Pons (tissue), 1 donor: ENCODE results near the gene DUSP2.

Source experiments
- DNase-seq: peaks from one replicate; pipeline ENCODE4 v3.0.0-alpha.2; 2016; ENCODE audit warnings: low spot score

DUSP2 gene

GRCh38 chr2:96113951-96114350 is 31.3 kb downstream of the DUSP2 start:
- no peak for DNase-seq

- no peak for DNase-seq
These were observed 31.9 kb downstream of the DUSP2 start for GRCh38 chr2:96113367-96113677.

DNA sequence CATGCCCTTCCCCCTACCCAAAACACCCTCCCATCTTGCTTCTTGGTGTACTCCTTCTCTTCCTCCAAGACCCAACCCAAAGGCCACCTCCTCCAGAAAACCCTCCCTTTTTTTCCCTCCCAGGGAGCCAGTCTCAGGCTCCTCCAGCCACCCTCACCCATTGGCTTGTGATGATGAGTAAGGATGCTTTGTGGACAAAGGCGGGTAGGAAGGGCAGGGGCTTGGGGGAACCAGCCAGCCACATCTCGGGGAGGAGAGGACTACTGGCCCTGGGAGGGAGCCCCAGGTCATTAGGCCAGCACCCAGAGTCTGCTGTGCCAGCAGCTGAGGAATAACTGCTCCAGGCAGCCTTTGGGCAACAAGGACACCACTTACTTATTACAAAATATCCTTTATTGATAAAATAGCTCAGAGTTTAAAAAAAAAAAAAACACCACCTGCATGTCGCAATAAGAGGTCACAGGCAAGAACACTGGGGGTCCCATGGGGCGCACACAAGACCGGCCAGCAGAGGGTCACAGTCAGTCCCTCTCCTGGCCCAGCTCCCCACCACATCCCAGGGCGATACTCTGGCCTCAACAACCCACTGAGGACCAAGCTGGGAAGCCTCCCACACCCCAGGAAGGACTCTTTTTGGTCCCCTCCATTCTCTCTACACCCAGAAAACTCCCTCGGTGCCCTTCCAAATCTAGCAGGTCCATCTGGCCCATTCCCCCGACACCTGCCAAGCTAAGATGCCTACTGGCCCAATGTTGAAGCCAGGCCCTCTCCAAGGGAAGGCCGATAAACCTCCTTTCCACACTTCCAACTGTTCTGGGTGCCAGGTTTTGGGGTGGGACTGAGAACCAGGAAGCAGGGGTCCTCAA is 32.5 kb downstream of the DUSP2 start:
- DNase-seq: no peak

GRCh38 chr2:96111823-96112500 is 33.3 kb downstream of the DUSP2 start:
- no peak for DNase-seq

DNA sequence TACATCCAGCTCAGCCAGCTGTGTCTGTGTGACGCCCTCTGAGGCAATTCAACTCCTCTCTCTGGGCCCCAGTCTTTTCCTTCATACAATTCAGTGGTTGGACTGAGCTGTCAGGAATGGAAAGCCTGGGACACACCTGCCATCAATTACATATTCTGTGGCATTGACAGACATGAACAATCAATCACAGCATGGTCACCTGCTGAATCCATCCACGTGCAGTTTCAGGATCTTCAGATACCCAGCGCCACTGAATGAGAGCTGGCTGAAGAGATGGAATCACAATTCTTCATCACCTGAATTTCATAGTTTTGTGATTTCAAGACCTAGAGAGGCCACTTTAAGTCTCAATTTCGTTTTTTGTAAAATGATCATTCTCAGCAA is 34.0 kb downstream of the DUSP2 start:
- no peak for DNase-seq

DNA sequence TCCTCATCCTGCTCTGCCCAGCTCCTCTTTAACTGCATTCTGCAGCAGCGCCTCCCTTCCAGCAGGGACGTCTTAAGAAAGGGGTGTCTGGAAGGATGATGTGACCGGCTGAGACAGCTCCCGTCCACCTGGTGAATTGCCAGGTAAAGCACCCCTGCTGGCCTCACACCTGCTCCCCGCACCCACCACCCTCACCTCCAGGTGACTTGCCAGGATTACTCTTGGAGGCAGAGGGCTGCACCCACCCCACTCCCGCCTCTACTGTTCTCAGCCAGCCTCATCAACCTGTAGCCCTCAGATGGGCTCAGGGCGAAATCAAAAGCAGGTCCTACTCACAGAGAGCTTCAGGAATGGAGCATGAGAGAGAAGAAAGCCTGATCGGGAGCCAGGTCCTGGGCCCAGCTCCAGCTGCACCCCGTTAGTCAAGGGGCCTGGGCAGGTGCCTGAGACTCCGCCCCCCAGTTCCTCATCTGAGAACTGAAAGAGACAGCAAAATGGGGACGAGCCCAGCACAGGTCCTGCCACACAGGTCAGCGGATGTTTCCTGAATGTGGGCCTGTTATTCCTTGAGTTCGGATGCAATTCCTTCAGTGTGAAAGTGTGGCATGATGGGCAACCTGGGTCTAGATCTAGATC is 34.5 kb downstream of the DUSP2 start:
- DNase-seq: no peak

DNA sequence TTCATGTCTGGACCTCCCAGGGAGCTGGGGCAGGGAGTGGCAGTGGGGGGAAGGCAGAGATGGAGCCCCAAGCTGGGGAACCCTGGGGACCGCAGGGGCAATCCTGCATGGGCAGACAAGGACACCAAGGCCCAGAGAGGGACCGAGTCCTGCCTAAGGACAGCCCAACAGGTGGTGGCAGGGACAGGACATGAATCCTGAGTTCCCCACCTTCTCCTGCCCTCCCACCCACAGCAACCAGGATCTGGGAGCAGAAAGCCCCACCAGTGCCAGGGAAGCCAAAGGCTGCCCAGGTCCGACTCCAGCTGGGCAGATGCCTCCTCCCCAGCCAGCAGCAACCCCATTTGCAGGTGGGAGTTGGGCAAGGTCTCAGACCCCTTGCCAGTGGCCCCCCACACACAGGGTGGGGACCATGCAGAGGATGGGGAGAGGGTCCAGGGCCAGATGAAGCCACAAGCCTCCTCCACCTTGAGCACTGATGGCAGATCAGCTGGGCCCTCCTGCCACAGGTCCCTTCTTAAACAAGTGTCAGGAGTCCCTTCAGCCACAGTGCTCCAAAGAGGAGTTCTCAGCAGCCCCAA is 35.2 kb downstream of the DUSP2 start:
- no peak for DNase-seq

DNA sequence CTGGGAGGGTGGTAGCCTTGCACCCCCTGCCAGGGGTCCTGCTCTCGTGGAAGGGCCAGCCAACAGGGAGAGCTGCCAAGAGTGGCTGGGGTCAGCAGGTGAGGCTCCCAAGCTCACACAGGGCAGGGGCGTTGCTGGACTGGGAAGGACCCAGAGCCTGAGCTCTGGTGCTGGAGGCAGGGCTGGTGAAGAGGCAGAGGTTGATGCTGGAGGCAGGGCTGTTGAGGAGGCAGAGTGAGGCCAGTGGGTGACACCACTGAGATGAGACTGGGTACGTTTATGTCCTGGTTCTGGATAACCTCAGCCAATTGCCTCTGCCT is 35.9 kb downstream of the DUSP2 start:
- DNase-seq: no peak

- no peak for DNase-seq
These were observed 36.5 kb downstream of the DUSP2 start for GRCh38 chr2:96108541-96109360.

DNA sequence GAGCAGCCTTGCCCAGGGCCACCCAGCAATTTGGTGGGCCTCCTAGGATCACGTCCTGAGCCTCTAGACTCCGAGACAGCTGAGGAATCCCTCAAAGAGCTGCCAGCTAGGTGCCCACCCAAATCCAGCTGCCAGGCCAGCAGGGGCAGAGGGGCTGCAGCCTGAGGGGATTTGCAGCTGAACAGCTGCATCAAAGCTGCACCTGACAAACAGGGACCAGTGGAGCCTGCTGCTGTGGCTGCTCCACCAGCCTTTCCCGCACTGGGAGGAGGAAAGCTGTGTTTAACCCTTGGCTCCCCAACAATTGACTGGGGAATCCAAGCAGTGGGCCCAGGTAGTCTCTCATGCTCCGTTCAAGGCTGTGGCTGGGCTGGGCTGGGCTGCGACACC is 37.1 kb downstream of the DUSP2 start:
- DNase-seq: no peak

DNA sequence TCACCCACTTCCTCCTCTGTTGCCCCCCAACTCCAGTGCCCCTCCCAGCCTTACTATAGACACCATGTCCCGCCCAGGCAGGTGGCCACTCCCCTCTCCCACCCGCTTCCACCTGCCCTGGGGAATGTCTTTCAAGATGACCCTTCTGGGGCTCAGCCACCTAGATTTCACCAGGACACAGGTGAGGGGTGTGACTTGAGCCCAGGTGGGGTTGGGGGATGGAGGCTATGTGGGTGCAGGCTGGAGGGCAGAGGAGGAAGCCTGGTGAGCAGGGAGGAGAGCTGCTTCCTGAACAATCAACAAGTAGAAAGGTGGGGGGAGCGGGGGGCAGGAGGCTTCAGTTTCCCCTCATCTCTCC is 37.6 kb downstream of the DUSP2 start:
- no peak for DNase-seq

DNA sequence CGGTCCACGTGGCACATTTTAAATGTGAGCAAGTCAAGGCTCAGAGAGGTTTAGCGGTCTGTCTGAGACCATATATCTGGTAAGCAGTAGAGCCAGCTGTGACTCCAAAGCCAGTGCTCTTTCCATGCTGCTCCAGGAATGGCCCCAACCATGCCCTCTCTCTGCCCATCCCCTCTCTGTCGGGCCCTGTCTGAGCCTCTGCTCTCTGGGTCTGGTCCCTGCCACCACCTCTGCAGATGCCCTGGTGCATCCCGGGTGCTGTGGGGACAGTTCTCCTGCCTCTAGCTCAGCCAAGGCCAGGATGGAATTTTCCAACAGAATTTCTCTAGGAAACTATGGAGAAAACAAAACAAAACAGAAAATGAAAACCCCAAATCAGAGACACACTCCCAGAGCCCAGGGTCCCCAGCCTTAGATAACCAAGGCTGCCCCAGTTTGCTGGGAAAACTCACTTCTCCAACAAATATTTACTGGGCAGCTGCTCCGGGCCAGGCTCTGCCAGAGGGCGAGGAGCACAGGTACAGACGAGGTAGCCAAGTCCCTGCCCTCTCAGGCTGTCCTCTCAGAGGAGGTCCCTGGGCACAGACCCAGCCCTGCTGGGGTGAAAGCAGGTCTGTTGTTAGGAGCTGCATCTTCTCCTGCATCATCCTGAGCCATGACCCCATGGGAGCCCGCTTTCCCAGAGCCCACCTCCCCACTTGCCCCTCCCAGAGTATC is 38.1 kb downstream of the DUSP2 start:
- no peak for DNase-seq

- DNase-seq: no peak
These were observed 39.1 kb downstream of the DUSP2 start for GRCh38 chr2:96105994-96106715.

DNA sequence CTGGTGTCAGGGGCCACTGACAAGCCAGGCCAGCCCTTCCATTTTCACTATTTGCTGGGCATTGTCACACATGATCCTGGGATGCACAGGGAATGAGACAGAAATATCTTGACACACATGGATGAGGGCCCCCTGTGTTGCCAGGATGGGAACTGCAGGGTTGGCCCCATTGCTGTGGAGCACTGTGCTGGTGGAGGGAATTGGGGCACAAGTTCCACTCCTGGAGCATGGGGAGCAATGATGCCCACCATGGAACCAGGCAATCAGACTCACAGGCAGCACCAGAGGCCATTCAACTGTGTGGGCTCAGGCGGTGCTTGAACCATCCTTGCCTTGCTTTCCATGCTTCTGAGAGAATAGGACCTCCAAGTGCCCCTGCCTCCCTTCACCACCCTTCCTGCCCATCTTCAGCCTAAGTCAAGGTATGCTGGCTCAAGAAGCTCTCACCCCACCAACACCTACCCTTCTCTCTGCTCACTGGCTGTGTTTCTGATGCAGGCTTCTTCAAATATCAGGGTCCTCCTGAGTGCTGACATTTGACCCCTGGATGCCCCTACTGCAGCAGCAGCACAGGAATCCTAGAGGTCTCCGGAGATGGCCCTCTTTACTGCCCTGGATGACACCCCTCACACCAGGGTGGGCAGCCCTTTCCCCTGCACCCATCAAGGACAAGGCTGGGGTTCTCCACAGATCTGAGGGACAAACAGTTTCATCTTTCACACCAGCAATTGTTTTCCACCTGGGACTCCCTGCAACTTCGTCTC is 39.9 kb downstream of the DUSP2 start:
- no peak for DNase-seq

DNA sequence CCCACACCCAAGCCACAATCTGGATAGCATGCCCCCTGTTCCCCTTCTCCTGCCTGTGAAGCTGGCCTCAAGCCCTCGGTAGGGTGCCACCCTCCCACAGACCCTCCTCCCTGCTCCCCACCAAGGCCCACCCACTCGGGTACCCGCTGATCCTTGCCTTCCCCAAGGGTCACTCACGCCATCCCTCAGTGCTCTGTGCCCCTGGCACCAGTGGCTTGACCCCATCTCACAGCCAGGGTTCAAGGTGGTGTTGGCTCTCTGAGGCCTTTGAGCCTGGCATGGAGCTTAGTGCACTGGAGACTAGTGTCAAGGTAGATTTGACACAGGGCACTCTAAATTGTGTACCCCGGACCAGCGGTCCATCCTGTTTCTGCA is 40.8 kb downstream of the DUSP2 start:
- DNase-seq: no peak

GRCh38 chr2:96103761-96104486 is 41.3 kb downstream of the DUSP2 start:
- no peak for DNase-seq

GRCh38 chr2:96103187-96103601 is 42.0 kb downstream of the DUSP2 start:
- DNase-seq: no peak

GRCh38 chr2:96102596-96103186 is 42.5 kb downstream of the DUSP2 start:
- no peak for DNase-seq

- DNase-seq: no peak
These were observed 44.3 kb downstream of the DUSP2 start for GRCh38 chr2:96100893-96101304.
